SK-N-SH treated with all-trans-retinoic acid at 6 μM for 48 hours (cell line): ENCODE data around the gene CSDE1.

Source experiments
- ESRRG ChIP-seq: fragments of 250-450 bp; sonication (Bioruptor Pico); IDR thresholded peaks from 2 replicates; pipeline ENCODE4 v1.6.1; 2021; ENCODE audit warnings: mild to moderate bottlenecking
- ISL1 ChIP-seq: fragments of 250-450 bp; sonication (Bioruptor Pico); IDR thresholded peaks from 2 replicates; pipeline ENCODE4 v2.1.2; 2022; ENCODE audit warnings: mild to moderate bottlenecking, moderate library complexity
- RARB ChIP-seq: fragments of 250-450 bp; sonication (Bioruptor Pico); IDR thresholded peaks from 2 replicates; pipeline ENCODE4 v1.8.0; 2021; ENCODE audit warnings: mild to moderate bottlenecking, moderate library complexity
- SNAI2 ChIP-seq: fragments of 250-450 bp; sonication (Bioruptor Pico); IDR thresholded peaks from 2 replicates; pipeline ENCODE4 v1.5.0; 2020; ENCODE audit warnings: mild to moderate bottlenecking, moderate library complexity
- TCF4 ChIP-seq: fragments of 250-450 bp; sonication (Bioruptor Pico); IDR thresholded peaks from 2 replicates; pipeline ENCODE4 v1.8.0; 2021; ENCODE audit warnings: mild to moderate bottlenecking, moderate library complexity, borderline replicate concordance
- ZFP3 ChIP-seq: fragments of 250-450 bp; sonication (Bioruptor Pico); IDR thresholded peaks from 2 replicates; pipeline ENCODE4 v1.5.0; 2020; ENCODE audit warnings: mild to moderate bottlenecking, moderate library complexity
- ZFP30 ChIP-seq: fragments of 450-650 bp; formaldehyde crosslinking; IDR thresholded peaks from 2 replicates; pipeline ENCODE4 v1.5.0; 2022; ENCODE audit warnings: mild to moderate bottlenecking, moderate library complexity
- ZNF70 ChIP-seq: fragments of 450-650 bp; formaldehyde crosslinking; IDR thresholded peaks from 2 replicates; pipeline ENCODE4 v1.5.0; 2020; ENCODE audit warnings: mild to moderate bottlenecking, moderate library complexity
- ZNF8 ChIP-seq: fragments of 450-650 bp; formaldehyde crosslinking; IDR thresholded peaks from 2 replicates; pipeline ENCODE4 v1.5.0; 2020; ENCODE audit warnings: mild to moderate bottlenecking, moderate library complexity

DNA sequence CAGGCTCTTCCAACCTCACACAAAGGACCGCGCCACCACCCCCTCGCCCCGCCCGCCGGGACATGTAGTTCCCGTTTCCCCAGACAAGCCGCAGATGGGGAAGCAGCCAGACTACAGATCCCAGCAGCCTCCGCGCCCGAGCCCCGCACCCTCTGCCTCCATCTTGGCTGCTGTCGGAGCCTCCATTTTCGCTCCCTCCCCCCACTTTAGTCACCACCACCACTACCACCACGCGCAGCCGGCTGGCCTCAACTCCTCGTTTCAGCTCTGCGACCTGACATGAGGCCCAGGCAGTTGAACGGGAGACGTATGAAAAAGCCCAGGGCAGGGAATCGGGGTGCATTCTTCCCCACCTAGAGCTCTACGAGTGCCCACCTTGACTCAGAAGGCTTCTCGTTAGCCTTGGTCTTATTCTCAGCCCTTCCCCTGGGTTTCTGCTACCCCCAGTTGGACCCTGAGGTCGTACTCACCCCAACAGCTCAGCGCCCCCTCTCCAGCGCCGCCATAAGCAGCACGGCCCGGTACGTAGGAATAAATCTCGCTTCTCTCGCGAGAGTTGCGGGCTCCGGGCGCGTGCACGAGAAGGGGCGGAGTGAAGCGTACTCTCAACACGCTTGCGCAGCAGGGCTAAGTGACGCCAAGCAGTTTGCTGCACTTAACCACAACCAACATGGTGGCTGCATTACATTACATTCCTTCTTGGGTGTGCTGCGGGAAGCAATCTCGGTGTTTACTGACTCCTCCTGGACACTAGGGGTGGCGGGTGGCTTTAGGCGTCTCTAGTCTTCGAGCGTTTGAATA is at the start of gene CSDE1:
- TF ChIP-seq SNAI2 (CRISPR knock-in tag) (no peak), TCF4 (CRISPR knock-in tag) (no peak; the same call in 1 of the 2 replicates), ISL1 (CRISPR knock-in tag) (no peak), RARB (peak; percentile 28; the same call in 1 of the 2 replicates), ZFP3 (CRISPR knock-in tag) (no peak), ZNF8 (CRISPR knock-in tag) (no peak), ZNF70 (CRISPR knock-in tag) (no peak), ZFP30 (no peak), ESRRG (CRISPR knock-in tag) (no peak)
